IPS-15b (cell line): ENCODE data around the gene BLVRB.
A peak's percentile ranks its signal among the peaks of the same experiment; 100 is the strongest.
"Not testable (repeated sequence)": the region's sequence is repeated elsewhere in the genome, so short reads cannot be mapped to it uniquely, and the experiment has no call there.

Experiments used
- H3K27me3 ChIP-seq: one replicate; pipeline ENCODE4 v1.6.1; 2013; ENCODE audit warnings: low read length; ENCODE audit not compliant: control insufficient read depth, insufficient read depth
- H3K36me3 ChIP-seq: one replicate; pipeline ENCODE4 v1.6.1; 2013; ENCODE audit warnings: low read length; ENCODE audit not compliant: control insufficient read depth, insufficient read depth
- H3K4me1 ChIP-seq: one replicate; pipeline ENCODE4 v1.6.1; 2013; ENCODE audit warnings: mild to moderate bottlenecking, low read length; ENCODE audit not compliant: control insufficient read depth, insufficient read depth
- H3K4me3 ChIP-seq: one replicate; pipeline ENCODE4 v1.5.1; 2013; ENCODE audit warnings: low read depth, low read length
- H3K9ac ChIP-seq: one replicate; pipeline ENCODE4 v1.6.1; 2013; ENCODE audit warnings: low read depth, mild to moderate bottlenecking, low read length
- H3K9me3 ChIP-seq: one replicate; pipeline ENCODE4 v1.6.1; 2013; ENCODE audit warnings: mild to moderate bottlenecking, low read length; ENCODE audit not compliant: control insufficient read depth, insufficient read depth

The BLVRB gene

GRCh38 chr19:40444825-40445312 lies 20.7 kb downstream of the BLVRB start:
- H3K4me3 ChIP-seq = peak overlapping the region; percentile 97
- no peaks in the 10 kb centered on the region for H3K27me3 ChIP-seq
- H3K9me3 ChIP-seq = no peaks in the 10 kb centered on the region
- peaks cover 16% of the 10 kb centered on the region for H3K4me1 ChIP-seq
- H3K9ac ChIP-seq = peak overlapping the region; percentile 5
- peaks cover 14% of the 10 kb centered on the region for H3K36me3 ChIP-seq

DNA sequence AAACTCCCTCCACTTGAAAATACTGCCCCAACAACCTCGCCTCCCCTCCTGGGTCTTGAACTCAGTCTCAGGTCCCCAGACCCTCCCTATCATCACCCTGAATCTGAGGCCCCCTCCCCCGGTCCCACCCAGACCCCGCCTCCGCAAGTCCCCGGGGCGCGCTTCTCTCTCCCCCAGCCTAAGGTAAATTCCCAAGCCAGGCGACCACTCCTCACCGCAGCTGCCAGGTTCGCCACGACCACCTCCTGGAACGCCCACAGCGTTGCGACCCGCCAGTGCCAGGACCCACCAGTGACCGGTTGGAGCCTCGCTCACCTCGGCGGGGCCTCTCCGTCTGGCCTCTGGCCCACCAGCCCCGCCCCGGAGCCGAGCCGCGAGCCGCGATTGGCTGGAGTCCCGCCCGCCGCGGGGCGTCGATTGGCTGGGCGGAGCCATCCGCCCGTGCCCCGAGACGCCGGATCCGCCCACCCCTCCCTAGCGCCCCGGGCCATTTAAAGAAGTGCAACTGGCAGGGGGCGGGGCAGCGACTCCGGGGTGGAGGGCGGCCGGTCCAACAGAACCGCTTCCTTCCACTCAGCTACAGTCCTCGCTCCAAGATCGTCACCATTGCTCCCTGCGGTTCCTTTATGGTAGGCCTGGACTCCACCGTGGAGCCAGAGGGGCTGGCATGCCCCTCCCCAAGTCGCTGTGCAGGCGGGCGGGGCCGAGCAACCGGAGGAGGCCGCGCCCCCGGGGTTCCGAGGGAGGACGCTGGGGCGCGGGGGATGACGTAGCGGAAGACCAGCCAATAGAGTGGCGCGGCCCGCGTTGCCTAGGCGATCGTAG lies 21.3 kb downstream of the BLVRB start, which contains the start of gene SERTAD3:
SERTAD3 (minus strand) TSS at position 336 of the 825 bp plus-strand sequence. CDS start 2,255 bp downstream, outside the sequence.
- Histone ChIP-seq H3K4me1 (peaks cover 16% of the 10 kb centered on the region), H3K9me3 (no peaks in the 10 kb centered on the region), H3K9ac (peak within 1 kb of the TSS; percentile 97), H3K4me3 (peak within 1 kb of the TSS; percentile 97), H3K36me3 (peaks cover 14% of the 10 kb centered on the region), H3K27me3 (no peaks in the 10 kb centered on the region)

GRCh38 chr19:40443131-40443999 lies 22.2 kb downstream of the BLVRB start:
- H3K9me3 ChIP-seq = no peaks in the 10 kb centered on the region

DNA sequence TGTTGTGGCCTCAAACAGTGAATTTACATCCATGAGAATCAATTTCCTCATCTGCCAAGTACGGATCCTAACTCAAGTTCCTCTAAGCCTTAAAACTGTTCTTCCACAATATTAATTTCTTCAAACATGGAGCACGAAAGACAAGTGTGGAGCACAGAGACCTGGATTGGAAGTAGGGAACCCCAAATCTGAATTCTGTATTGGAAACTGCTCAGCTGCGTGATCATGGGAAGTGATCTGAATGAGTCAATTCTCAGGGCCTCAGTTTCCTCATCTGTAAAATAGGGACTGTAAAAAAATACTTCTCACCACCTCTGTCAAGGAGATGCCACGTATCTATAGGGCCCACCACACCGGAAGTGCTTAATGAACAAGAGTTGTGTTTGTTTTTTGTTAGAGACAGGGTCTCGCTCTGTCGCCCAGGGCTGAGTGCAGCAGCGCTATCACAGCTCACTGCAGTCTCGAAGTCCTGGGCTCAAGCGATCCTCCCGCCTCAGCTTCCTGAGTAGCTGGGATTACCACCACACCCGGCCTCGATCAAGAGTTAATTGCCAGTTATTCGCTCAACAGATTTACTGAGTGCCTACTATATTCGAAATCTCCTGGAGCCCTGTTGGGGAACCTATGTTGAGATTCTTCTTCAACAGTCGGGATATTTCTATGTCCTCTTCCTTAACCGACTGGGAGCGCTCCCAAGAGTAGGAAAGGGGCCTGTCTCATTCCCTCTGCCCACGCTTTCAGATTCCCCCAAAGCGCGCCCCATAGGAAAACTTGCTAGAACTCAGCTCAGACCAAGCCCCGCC lies 23.0 kb downstream of the BLVRB start:
- Histone ChIP-seq H3K36me3 (peaks cover 14% of the 10 kb centered on the region), H3K4me3 (peak overlapping the region; percentile 79), H3K4me1 (peaks cover 16% of the 10 kb centered on the region), H3K9me3 (no peaks in the 10 kb centered on the region), H3K9ac (peak overlapping the region; percentile 70), H3K27me3 (no peaks in the 10 kb centered on the region)

More at GRCh38 chr19:40443131-40443999, 22.2 kb downstream of the BLVRB start:
- Histone ChIP-seq H3K27me3 (no peaks in the 10 kb centered on the region), H3K4me1 (peaks cover 16% of the 10 kb centered on the region), H3K36me3 (peaks cover 14% of the 10 kb centered on the region), H3K4me3 (peak overlapping the region; percentile 97), H3K9ac (peak overlapping the region; percentile 97)

DNA sequence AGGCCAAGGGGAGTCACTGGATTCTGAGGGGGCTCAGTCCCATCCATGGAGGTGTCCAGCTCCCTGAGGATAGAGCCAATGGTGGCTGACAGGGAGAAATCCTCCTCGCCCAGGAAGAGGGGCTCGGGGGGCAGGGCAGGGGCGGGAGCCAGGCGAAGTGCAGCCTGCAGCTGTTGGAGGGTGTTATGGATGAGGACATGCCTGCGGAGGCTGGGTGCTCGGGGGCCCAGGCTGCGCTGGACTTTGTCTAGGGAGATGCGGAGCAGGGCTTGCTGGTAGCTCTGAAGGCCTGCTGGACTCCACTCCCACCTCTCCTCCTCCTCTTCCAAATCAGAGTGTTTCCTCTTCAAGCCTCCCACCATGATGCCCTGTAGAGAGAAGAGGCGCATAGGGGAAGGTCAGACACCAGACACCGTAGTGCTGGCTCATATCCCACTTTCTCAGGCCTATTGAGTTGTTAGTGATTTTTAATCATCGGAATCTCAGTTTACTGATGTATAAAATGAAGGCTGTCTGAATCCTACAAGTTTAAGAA lies 23.8 kb downstream of the BLVRB start:
- Histone ChIP-seq H3K4me3 (peak overlapping the region; percentile 79), H3K9ac (no peak overlapping the region), H3K36me3 (peaks cover 14% of the 10 kb centered on the region)

GRCh38 chr19:40438284-40438683 lies 27.3 kb downstream of the BLVRB start:
- H3K27me3 ChIP-seq = no peaks in the 10 kb centered on the region
- peaks cover 14% of the 10 kb centered on the region for H3K36me3 ChIP-seq
- H3K4me3 ChIP-seq = no peak overlapping the region
- H3K9me3 ChIP-seq = no peaks in the 10 kb centered on the region
- H3K9ac ChIP-seq = no peak overlapping the region
- H3K4me1 ChIP-seq = peaks cover 5% of the 10 kb centered on the region

More for the DNA sequence above, 23.8 kb downstream of the BLVRB start:
- no peaks in the 10 kb centered on the region for H3K9me3 ChIP-seq
- peaks cover 16% of the 10 kb centered on the region for H3K4me1 ChIP-seq
- no peaks in the 10 kb centered on the region for H3K27me3 ChIP-seq

- Histone ChIP-seq H3K4me1 (no peaks in the 10 kb centered on the region), H3K36me3 (no peaks in the 10 kb centered on the region)
Observed at GRCh38 chr19:40433391-40434216, 31.9 kb downstream of the BLVRB start.

DNA sequence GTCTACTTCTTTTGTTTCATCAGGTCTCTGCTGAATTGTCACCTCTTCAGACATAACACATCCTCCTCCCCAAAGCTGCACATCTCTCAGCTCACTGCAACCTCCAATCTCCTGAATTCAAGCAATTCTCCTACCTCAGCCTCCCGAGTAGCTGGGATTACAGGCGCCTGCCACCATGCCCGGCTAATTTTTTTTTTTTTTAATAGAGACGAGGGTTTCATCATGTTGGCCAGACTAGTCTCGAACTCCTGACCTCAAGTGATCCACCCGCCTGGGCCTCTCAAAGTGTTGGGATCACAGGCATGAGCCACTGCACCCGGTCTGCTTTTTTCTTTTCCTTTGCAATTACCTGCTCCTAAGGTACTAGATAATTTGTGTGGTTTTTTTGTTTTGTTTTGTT lies 32.8 kb downstream of the BLVRB start:
- H3K9ac ChIP-seq = not testable (repeated sequence)

More at GRCh38 chr19:40433391-40434216, 31.9 kb downstream of the BLVRB start:
- H3K4me3 ChIP-seq = peak overlapping the region; percentile 62
- no peaks in the 10 kb centered on the region for H3K9me3 ChIP-seq
- H3K9ac ChIP-seq = no peak overlapping the region
- no peaks in the 10 kb centered on the region for H3K27me3 ChIP-seq

DNA sequence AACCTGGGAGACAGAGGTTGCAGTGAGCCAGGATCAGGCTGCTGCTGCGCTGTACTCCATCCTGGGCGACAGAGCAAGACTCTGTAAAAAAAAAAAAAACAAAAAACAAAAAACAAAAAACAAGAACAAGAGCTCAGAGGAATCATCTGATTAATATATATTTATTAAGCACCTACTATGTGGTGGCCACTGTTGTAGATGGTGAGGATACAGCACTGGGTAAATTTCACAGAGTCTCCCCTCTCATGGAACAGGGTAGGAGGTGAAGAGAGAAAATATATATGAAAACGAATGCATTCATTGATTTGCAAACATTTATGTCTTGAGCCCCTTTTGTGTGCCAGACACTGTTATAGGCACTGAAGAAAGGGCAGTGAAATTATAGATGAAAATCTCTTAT lies 33.8 kb downstream of the BLVRB start:
- Histone ChIP-seq H3K4me3 (no peak overlapping the region), H3K36me3 (no peaks in the 10 kb centered on the region), H3K9ac (no peak overlapping the region), H3K27me3 (no peaks in the 10 kb centered on the region), H3K9me3 (no peaks in the 10 kb centered on the region), H3K4me1 (no peaks in the 10 kb centered on the region)

More for the DNA sequence above, 32.8 kb downstream of the BLVRB start:
- H3K4me3 ChIP-seq, H3K27me3 ChIP-seq, H3K4me1 ChIP-seq, H3K9me3 ChIP-seq, H3K36me3 ChIP-seq: not testable (repeated sequence)

- H3K4me1 ChIP-seq, H3K36me3 ChIP-seq, H3K9ac ChIP-seq, H3K9me3 ChIP-seq, H3K4me3 ChIP-seq, H3K27me3 ChIP-seq: not testable (repeated sequence)
Observed at GRCh38 chr19:40430242-40430641, 35.3 kb downstream of the BLVRB start.
